Hepatocyte (in vitro differentiated cells): ENCODE measurements around the gene ZFYVE26. TPM values are rescaled to one million over a fixed set of nuclear protein-coding genes. Genes with fewer than 3 reads are reported as not detected.

Source experiments
- DNase-seq: peaks from one replicate; pipeline ENCODE4 v3.0.0-alpha.2; 2016; ENCODE audit warnings: low spot score
- H2AFZ ChIP-seq: fragments of 200-600 bp; sonication (generic); 2 replicates; pipeline ENCODE4 v1.6.0; 2016; ENCODE audit warnings: antibody characterized with exemption, mild to moderate bottlenecking
- H3K27ac ChIP-seq: fragments of 200-600 bp; sonication (generic); 2 replicates; pipeline ENCODE4 v1.5.1; 2016; ENCODE audit warnings: mild to moderate bottlenecking
- H3K27me3 ChIP-seq: fragments of 200-600 bp; sonication (generic); 2 replicates; pipeline ENCODE4 v1.6.1; 2016
- H3K36me3 ChIP-seq: fragments of 200-600 bp; sonication (generic); replicated peaks from 2 replicates; pipeline ENCODE4 v1.5.1; 2016; ENCODE audit warnings: low read depth; ENCODE audit not compliant: insufficient read depth
- H3K4me1 ChIP-seq: fragments of 200-600 bp; sonication (generic); 2 replicates; pipeline ENCODE4 v1.5.1; 2016; ENCODE audit warnings: mild to moderate bottlenecking, moderate library complexity; ENCODE audit not compliant: insufficient read depth
- H3K4me2 ChIP-seq: fragments of 200-600 bp; sonication (generic); 2 replicates; pipeline ENCODE4 v1.6.0; 2016
- H3K4me3 ChIP-seq: fragments of 200-600 bp; sonication (generic); 2 replicates; pipeline ENCODE4 v1.5.1; 2016; ENCODE audit warnings: mild to moderate bottlenecking
- H3K79me2 ChIP-seq: fragments of 200-600 bp; sonication (generic); 2 replicates; pipeline ENCODE4 v1.6.0; 2017; ENCODE audit warnings: mild to moderate bottlenecking
- H3K9me2 ChIP-seq: fragments of 200-600 bp; sonication (generic); replicated peaks from 2 replicates; pipeline ENCODE4 v1.6.0; 2017; ENCODE audit warnings: mild to moderate bottlenecking; ENCODE audit not compliant: insufficient read depth
- H3K9me3 ChIP-seq: fragments of 200-600 bp; sonication (generic); 2 replicates; pipeline ENCODE4 v1.5.1; 2016; ENCODE audit warnings: low read depth, mild to moderate bottlenecking
- H4K20me1 ChIP-seq: fragments of 200-600 bp; sonication (generic); 2 replicates; pipeline ENCODE4 v1.6.0; 2016; ENCODE audit warnings: mild to moderate bottlenecking; ENCODE audit not compliant: insufficient read depth, poor library complexity, severe bottlenecking
- EZH2 ChIP-seq: fragments of 200-600 bp; sonication (generic); IDR thresholded peaks from 2 replicates; pipeline ENCODE4 v1.6.1; 2016; ENCODE audit warnings: antibody characterized with exemption, mild to moderate bottlenecking, borderline replicate concordance
- EZH2phosphoT487 ChIP-seq: fragments of 200-600 bp; sonication (generic); IDR thresholded peaks from one replicate; pipeline ENCODE4 v1.6.1; 2018; ENCODE audit warnings: antibody characterized with exemption, mild to moderate bottlenecking, low read depth, moderate library complexity; ENCODE audit not compliant: unreplicated experiment, severe bottlenecking
- WGBS: methylation state at CpG from one replicate; pipeline ENCODE4 v1.1.6; 2016; ENCODE audit warnings: low lambda C conversion rate; ENCODE audit errors: missing lambda C conversion rate; 5-methylcytosine and 5-hydroxymethylcytosine counted together
- polyA plus RNA-seq: library from polyadenylated mRNA; unstranded; fragments of >200 nt; fragmentation: Nextera tagmentation; extraction: Ambion mirVana; gene quantifications from 2 replicates; pipeline ENCODE4 v1.2.1, GENCODE V29; 2016
- total RNA-seq: library from RNA; depleted of rRNA; stranded (reverse); fragments of >200 nt; gene quantifications from 2 replicates; pipeline ENCODE4 v1.2.3, GENCODE V29; 2014
- TF ChIP-seq, protein P1 (sequence below): fragments of 200-600 bp; sonication (generic); IDR thresholded peaks from 2 replicates; pipeline ENCODE4 v1.5.1; 2016; ENCODE audit warnings: antibody characterized with exemption, mild to moderate bottlenecking; ENCODE audit not compliant: poor library complexity

Gene ZFYVE26
- total and polyA plus RNA-seq, 2 experiments from 2014 or later = 5.5 to 32.3 TPM

DNA sequence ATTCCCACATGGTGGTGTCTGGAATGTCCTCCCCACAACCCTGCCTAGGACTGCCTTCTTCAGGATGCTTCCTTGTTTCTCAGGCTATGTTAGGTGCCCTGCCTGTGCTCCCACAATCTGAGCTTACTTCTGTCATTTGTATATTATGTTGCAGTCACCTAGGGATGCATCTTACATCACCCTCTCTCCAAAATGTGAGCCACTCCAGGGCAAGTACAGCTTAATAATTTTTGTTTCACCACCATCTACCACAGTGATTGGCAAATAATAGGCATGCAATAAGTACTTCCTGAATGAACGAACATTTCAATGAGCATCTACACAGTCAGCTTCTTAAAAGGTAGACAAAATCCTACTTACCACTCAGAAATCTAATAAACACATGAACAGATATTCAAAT is 37.6 kb downstream of the ZFYVE26 start:
- no peak for DNase-seq
- no peaks in the 10 kb centered on the region for H3K27me3 ChIP-seq
- no peaks in the 10 kb centered on the region for H3K79me2 ChIP-seq
- no peak for TF ChIP-seq EZH2
- TF ChIP-seq EZH2phosphoT487 = no peak
- TF ChIP-seq, protein P1, sequence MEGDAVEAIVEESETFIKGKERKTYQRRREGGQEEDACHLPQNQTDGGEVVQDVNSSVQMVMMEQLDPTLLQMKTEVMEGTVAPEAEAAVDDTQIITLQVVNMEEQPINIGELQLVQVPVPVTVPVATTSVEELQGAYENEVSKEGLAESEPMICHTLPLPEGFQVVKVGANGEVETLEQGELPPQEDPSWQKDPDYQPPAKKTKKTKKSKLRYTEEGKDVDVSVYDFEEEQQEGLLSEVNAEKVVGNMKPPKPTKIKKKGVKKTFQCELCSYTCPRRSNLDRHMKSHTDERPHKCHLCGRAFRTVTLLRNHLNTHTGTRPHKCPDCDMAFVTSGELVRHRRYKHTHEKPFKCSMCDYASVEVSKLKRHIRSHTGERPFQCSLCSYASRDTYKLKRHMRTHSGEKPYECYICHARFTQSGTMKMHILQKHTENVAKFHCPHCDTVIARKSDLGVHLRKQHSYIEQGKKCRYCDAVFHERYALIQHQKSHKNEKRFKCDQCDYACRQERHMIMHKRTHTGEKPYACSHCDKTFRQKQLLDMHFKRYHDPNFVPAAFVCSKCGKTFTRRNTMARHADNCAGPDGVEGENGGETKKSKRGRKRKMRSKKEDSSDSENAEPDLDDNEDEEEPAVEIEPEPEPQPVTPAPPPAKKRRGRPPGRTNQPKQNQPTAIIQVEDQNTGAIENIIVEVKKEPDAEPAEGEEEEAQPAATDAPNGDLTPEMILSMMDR = no peak
- H3K4me1 ChIP-seq = no peaks in the 10 kb centered on the region
- H3K9me3 ChIP-seq = no peaks in the 10 kb centered on the region
- H3K4me3 ChIP-seq = no peak overlapping the region
- WGBS = 96% methylated on average over 1 of the region's 1 CpG
- no peaks in the 10 kb centered on the region for H3K36me3 ChIP-seq
- no peak overlapping the region for H2AFZ ChIP-seq
- no peaks in the 10 kb centered on the region for H3K9me2 ChIP-seq
- no peaks in the 10 kb centered on the region for H4K20me1 ChIP-seq
- no peak overlapping the region for H3K4me2 ChIP-seq
- H3K27ac ChIP-seq = no peak overlapping the region

DNA sequence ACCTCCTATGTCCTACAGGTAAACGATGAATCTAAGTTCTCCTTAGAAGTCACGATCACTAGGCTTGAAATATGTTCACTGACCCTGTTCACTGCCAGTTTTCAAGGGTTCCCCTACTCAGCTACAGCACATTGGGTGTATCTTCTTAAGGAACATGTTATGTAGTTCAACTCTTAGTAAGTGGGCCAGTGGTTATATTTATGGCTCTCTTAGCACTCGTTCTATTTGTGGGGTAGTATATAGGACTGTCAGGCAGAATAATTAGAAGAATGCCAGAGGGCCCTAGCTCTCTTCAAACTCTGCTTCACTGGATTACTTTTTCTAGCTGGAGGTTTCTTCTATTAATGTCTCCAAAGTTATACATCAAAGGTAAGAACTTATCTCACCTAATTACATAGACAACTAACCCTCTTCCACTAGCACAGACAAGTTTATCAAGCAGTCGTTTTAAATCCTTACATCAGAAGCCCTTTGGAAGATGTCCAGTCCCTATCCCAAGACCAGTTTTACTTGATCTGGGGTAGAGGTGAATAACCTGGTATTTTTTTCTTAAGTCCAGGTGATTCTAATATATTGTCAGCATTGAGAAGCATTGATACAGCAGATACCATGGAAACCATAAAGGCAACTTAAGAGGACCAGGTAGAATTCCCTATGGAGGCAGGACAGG is 39.6 kb downstream of the ZFYVE26 start:
- no peak for DNase-seq
- Histone ChIP-seq H3K79me2 (no peaks in the 10 kb centered on the region), H3K36me3 (no peaks in the 10 kb centered on the region), H3K9me2 (no peaks in the 10 kb centered on the region), H3K4me1 (no peaks in the 10 kb centered on the region), H3K4me3 (no peak overlapping the region), H3K4me2 (no peak overlapping the region), H2AFZ (no peak overlapping the region), H4K20me1 (no peaks in the 10 kb centered on the region), H3K27me3 (no peaks in the 10 kb centered on the region), H3K9me3 (no peaks in the 10 kb centered on the region), H3K27ac (no peak overlapping the region)
- 72% methylated on average over 4 of the region's 4 CpGs for WGBS
- TF ChIP-seq, protein P1 = no peak

DNA sequence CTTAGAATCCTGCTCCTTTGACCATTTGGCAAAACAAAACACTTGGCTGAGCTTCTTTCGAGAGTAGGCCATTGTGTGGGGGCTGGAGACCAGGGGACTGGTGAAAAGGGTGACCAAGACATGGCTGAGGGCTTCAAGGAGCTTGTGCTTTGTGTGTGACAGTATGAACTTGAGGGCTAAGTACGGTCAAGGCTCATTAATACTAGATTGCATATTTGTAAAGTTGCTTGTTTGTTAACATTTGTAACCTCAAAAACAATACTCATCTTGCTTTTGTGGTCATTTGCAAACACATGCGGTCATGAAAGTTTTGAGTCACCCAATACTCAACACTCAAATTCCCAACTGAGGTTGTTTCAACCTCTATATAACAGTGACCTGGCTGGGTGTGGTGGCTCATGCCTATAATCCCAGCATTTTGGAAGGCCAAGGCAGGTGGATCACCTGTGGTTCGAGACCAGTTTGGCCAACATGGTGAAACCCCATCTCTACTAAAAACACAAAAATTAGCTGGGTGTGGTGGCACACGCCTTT is 42.5 kb downstream of the ZFYVE26 start:
- H3K27ac ChIP-seq = no peak overlapping the region
- H3K4me2 ChIP-seq = no peak overlapping the region
- no peaks in the 10 kb centered on the region for H3K79me2 ChIP-seq
- no peaks in the 10 kb centered on the region for H3K27me3 ChIP-seq
- 94% methylated on average over 5 of the region's 5 CpGs for WGBS
- H3K9me2 ChIP-seq = no peaks in the 10 kb centered on the region
- H3K9me3 ChIP-seq = no peaks in the 10 kb centered on the region
- no peak overlapping the region for H3K4me3 ChIP-seq
- H4K20me1 ChIP-seq = no peaks in the 10 kb centered on the region
- no peak overlapping the region for H2AFZ ChIP-seq
- no peak for DNase-seq
- H3K36me3 ChIP-seq = no peaks in the 10 kb centered on the region
- H3K4me1 ChIP-seq = no peaks in the 10 kb centered on the region
- TF ChIP-seq EZH2 = no peak
- TF ChIP-seq EZH2phosphoT487 = no peak

DNA sequence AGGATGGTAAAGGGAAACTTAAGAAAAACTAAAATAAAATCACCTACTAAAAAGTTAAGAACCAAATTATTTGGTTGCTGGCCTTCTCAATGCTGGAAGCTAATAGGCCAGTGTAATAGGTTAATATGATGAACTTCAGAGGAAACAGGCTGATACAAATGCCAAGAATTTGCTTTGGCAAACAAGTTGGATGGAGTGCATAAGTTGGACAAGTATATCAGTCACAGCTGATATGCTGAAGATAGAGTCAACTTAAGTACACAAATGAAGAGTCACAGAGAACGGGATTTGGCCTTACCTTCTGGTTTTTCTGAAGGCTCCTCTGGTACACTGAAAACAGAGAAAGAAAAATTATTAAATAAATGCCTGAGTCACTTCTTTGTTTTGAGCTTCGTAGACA is 48.2 kb downstream of the ZFYVE26 start:
- Histone ChIP-seq H3K27me3 (no peaks in the 10 kb centered on the region), H3K36me3 (no peaks in the 10 kb centered on the region), H3K9me3 (no peaks in the 10 kb centered on the region), H4K20me1 (no peaks in the 10 kb centered on the region), H3K4me2 (no peak overlapping the region), H3K9me2 (no peaks in the 10 kb centered on the region), H3K79me2 (no peaks in the 10 kb centered on the region), H3K4me1 (peaks cover 9% of the 10 kb centered on the region), H2AFZ (no peak overlapping the region), H3K4me3 (no peak overlapping the region), H3K27ac (no peak overlapping the region)
- DNase-seq = no peak
- WGBS = 76% methylated on average over 2 of the region's 2 CpGs
- no peak for TF ChIP-seq EZH2
- no peak for TF ChIP-seq EZH2phosphoT487
- TF ChIP-seq, protein P1 = no peak
